WTC11 (cell line): ENCODE results near the gene GNAI3. TPM values are rescaled to one million over a fixed set of nuclear protein-coding genes. Genes with fewer than 3 reads are reported as not detected.

Source experiments
- ATAC-seq: fragments of 200-7000 bp; cut with Tn5 transposase; 2 replicates; pipeline ENCODE4 v1.10.0; 2021; ENCODE audit warnings: mild to moderate bottlenecking, moderate library complexity
- CTCF ChIA-PET: fragments of 300-600 bp; sonication (Branson Sonifier 250); formaldehyde crosslinking; loops from one replicate; lab custom pipeline; 2021; ENCODE audit warnings: antibody characterized with exemption; lab: Charles Lee
- POLR2A ChIA-PET: fragments of 350-600 bp; sonication (Branson Sonifier 250); formaldehyde crosslinking; loops from one replicate; lab custom pipeline; 2021; ENCODE audit warnings: antibody characterized with exemption; lab: Charles Lee
- DNase-seq: peaks from one replicate; pipeline ENCODE4 v3.0.0; 2021; ENCODE audit warnings: low spot score
- H3K27ac Mint-ChIP-seq: 2 replicates; pipeline ENCODE4 v1.8.0; 2021; ENCODE audit warnings: mixed read lengths
- H3K27me3 Mint-ChIP-seq: 2 replicates; pipeline ENCODE4 v1.8.0; 2021; ENCODE audit warnings: low read depth, mild to moderate bottlenecking, moderate library complexity, mixed read lengths
- H3K36me3 Mint-ChIP-seq: 2 replicates; pipeline ENCODE4 v1.8.0; 2021; ENCODE audit warnings: mixed read lengths
- H3K4me1 Mint-ChIP-seq: 2 replicates; pipeline ENCODE4 v1.8.0; 2022; ENCODE audit warnings: mixed read lengths
- H3K4me3 Mint-ChIP-seq: 2 replicates; pipeline ENCODE4 v1.8.0; 2021; ENCODE audit warnings: mild to moderate bottlenecking, moderate library complexity, mixed read lengths
- H3K9me3 Mint-ChIP-seq: 2 replicates; pipeline ENCODE4 v1.8.0; 2021; ENCODE audit warnings: mixed read lengths
- CREB1 ChIP-seq: sonication (generic); formaldehyde crosslinking; IDR thresholded peaks from 2 replicates; pipeline ENCODE4 v1.8.0; 2023; ENCODE audit warnings: mild to moderate bottlenecking, missing genetic modification reagents
- ELF4 ChIP-seq: sonication (generic); formaldehyde crosslinking; IDR thresholded peaks from 2 replicates; pipeline ENCODE4 v1.8.1; 2022; ENCODE audit warnings: low read depth, mild to moderate bottlenecking, moderate library complexity, missing genetic modification reagents
- EMX1 ChIP-seq: fragments of 250-450 bp; sonication (Bioruptor Pico); IDR thresholded peaks from 2 replicates; pipeline ENCODE4 v1.8.0; 2021; ENCODE audit warnings: mild to moderate bottlenecking
- KAT7 ChIP-seq: sonication (generic); formaldehyde crosslinking; IDR thresholded peaks from 2 replicates; pipeline ENCODE4 v1.8.1; 2023; ENCODE audit warnings: missing genetic modification reagents, mild to moderate bottlenecking, borderline replicate concordance
- OVOL2 ChIP-seq: fragments of 250-450 bp; sonication (Bioruptor Pico); IDR thresholded peaks from 2 replicates; pipeline ENCODE4 v1.9.0; 2021; ENCODE audit warnings: mild to moderate bottlenecking, borderline replicate concordance
- RELA ChIP-seq: sonication (generic); formaldehyde crosslinking; IDR thresholded peaks from 2 replicates; pipeline ENCODE4 v1.8.1; 2022; ENCODE audit warnings: missing genetic modification reagents, mild to moderate bottlenecking, borderline replicate concordance
- RORB ChIP-seq: fragments of 250-450 bp; sonication (Bioruptor Pico); IDR thresholded peaks from 2 replicates; pipeline ENCODE4 v1.9.0; 2021; ENCODE audit warnings: mild to moderate bottlenecking
- SMAD3 ChIP-seq: sonication (generic); formaldehyde crosslinking; IDR thresholded peaks from 2 replicates; pipeline ENCODE4 v1.8.0; 2022; ENCODE audit warnings: missing genetic modification reagents, mild to moderate bottlenecking, borderline replicate concordance
- TCF7 ChIP-seq: sonication (generic); formaldehyde crosslinking; IDR thresholded peaks from 2 replicates; pipeline ENCODE4 v1.8.0; 2022; ENCODE audit warnings: mild to moderate bottlenecking, low read depth, missing genetic modification reagents, moderate library complexity
- ZNF396 ChIP-seq: fragments of 250-450 bp; sonication (Bioruptor Pico); IDR thresholded peaks from 2 replicates; pipeline ENCODE4 v1.8.0; 2021; ENCODE audit warnings: mild to moderate bottlenecking, moderate library complexity, borderline replicate concordance
- total RNA-seq: library from RNA; stranded (reverse); gene quantifications from 3 replicates; pipeline ENCODE4 v1.2.3, GENCODE V29; 2021
- TF ChIP-seq, protein P1 (sequence below): fragments of 250-450 bp; sonication (Bioruptor Pico); IDR thresholded peaks from 2 replicates; pipeline ENCODE4 v1.8.0; 2021; ENCODE audit warnings: mild to moderate bottlenecking
- TF ChIP-seq, protein P2 (sequence below): sonication (generic); formaldehyde crosslinking; IDR thresholded peaks from 2 replicates; pipeline ENCODE4 v1.8.0; 2023; ENCODE audit warnings: missing genetic modification reagents
- TF ChIP-seq, protein P3 (sequence below): sonication (generic); formaldehyde crosslinking; IDR thresholded peaks from 2 replicates; pipeline ENCODE4 v1.8.0; 2022; ENCODE audit warnings: missing genetic modification reagents

The GNAI3 gene
- total RNA-seq, 1 experiment from 2014 or later: 7.2 TPM

DNA sequence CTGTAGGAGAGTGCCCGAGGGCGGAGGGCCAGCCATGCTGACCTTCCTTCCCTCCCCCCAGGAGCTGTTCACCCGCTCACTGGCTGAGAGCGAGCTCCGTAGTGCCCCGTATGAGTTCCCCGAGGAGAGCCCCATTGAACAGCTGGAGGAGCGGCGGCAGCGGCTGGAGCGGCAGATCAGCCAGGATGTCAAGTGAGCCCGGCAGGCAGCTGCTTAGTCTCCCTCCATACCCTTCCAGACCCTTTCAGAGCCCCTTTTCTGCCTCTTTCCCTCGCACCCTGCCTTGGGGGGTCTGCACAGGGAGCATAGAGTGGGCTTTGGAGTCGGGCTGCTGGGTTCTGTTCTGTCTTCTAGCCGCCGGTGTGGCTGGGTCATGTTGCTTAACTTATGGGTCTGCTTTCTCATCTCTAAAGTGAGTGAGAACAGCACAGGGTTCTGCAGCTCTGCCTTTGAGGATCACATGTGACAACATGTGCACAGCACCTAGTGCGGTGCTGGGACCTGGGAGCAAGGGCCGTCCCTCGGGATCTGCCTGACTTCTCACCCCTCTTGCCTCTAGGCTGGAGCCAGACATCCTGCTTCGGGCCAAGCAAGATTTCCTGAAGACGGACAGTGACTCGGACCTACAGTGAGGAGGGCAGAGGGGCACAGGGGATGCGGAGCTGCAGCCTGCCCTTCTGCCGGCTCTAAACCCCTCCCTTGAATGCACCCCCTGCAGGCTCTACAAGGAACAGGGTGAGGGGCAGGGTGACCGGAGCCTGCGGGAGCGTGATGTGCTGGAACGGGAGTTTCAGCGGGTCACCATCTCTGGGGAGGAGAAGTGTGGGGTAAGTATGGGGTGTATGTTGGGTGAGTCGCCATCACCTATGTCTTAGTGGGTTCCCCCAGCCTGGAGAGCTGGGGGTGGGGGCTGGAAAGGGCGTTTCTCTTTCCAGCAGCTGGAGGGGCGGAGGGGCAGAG lies 77.5 kb downstream of the GNAI3 start:
- ATAC-seq (peak; percentile 5; the same call in 1 of the 2 replicates), DNase-seq (no peak)
- POLR2A ChIA-PET: interaction anchor here (1.1 kb wide), 1 partner anchor 77 kb away, joined by 3 read pairs; the partner anchor contains the start of gene GNAI3
- Mint-ChIP-seq H3K4me3 (no peak overlapping the region), H3K4me1 (peaks cover 23% of the 10 kb centered on the region), H3K27me3 (no peaks in the 10 kb centered on the region), H3K9me3 (no peaks in the 10 kb centered on the region), H3K36me3 (peaks cover 23% of the 10 kb centered on the region), H3K27ac (peak overlapping the region; percentile 45; the same call in 1 of the 2 replicates)
- TF ChIP-seq OVOL2 (CRISPR knock-in tag): no peak
- TF ChIP-seq, protein P1, sequence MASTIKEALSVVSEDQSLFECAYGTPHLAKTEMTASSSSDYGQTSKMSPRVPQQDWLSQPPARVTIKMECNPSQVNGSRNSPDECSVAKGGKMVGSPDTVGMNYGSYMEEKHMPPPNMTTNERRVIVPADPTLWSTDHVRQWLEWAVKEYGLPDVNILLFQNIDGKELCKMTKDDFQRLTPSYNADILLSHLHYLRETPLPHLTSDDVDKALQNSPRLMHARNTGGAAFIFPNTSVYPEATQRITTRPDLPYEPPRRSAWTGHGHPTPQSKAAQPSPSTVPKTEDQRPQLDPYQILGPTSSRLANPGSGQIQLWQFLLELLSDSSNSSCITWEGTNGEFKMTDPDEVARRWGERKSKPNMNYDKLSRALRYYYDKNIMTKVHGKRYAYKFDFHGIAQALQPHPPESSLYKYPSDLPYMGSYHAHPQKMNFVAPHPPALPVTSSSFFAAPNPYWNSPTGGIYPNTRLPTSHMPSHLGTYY (CRISPR knock-in tag): no peak
- TF ChIP-seq ZNF396 (CRISPR knock-in tag): no peak
- TF ChIP-seq ELF4 (CRISPR knock-in tag): no peak
- CTCF ChIA-PET: interaction anchor here (0.7 to 4.7 kb wide), 4 partner anchors 9 to 151 kb away, joined by 3 to 31 read pairs (median 6); no protein-coding TSS in a partner anchor

DNA sequence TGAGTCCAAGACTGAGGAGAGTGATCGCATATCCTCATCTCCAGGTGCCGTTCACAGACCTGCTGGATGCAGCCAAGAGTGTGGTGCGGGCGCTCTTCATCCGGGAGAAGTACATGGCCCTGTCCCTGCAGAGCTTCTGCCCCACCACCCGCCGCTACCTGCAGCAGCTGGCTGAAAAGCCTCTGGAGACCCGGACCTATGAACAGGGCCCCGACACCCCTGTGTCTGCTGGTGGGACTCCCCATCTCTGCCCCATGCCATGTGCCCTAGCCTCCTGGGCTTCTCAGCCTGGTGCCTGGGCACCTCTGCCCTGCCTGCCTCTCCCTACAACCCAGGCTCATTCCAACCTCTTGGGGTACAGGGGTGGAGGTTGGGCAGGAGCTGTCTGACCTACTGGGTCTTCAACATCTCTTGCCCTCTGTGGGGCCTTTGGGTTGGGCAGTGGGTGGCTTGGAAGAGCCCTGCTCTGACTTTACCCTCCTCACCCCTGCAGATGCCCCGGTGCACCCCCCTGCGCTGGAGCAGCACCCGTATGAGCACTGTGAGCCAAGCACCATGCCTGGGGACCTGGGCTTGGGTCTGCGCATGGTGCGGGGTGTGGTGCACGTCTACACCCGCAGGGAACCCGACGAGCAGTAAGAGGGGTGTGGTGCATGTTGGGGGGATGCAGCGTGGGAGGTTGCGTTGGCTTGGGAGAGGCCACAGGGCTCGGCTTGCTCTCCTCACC lies 78.4 kb downstream of the GNAI3 start:
- TF ChIP-seq TCF7 (no peak), KAT7 (CRISPR knock-in tag) (no peak), SMAD3 (CRISPR knock-in tag) (no peak), RORB (CRISPR knock-in tag) (no peak), EMX1 (no peak), CREB1 (no peak), RELA (no peak)
- TF ChIP-seq, protein P2, sequence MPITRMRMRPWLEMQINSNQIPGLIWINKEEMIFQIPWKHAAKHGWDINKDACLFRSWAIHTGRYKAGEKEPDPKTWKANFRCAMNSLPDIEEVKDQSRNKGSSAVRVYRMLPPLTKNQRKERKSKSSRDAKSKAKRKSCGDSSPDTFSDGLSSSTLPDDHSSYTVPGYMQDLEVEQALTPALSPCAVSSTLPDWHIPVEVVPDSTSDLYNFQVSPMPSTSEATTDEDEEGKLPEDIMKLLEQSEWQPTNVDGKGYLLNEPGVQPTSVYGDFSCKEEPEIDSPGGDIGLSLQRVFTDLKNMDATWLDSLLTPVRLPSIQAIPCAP (CRISPR knock-in tag): no peak
- TF ChIP-seq, protein P3, sequence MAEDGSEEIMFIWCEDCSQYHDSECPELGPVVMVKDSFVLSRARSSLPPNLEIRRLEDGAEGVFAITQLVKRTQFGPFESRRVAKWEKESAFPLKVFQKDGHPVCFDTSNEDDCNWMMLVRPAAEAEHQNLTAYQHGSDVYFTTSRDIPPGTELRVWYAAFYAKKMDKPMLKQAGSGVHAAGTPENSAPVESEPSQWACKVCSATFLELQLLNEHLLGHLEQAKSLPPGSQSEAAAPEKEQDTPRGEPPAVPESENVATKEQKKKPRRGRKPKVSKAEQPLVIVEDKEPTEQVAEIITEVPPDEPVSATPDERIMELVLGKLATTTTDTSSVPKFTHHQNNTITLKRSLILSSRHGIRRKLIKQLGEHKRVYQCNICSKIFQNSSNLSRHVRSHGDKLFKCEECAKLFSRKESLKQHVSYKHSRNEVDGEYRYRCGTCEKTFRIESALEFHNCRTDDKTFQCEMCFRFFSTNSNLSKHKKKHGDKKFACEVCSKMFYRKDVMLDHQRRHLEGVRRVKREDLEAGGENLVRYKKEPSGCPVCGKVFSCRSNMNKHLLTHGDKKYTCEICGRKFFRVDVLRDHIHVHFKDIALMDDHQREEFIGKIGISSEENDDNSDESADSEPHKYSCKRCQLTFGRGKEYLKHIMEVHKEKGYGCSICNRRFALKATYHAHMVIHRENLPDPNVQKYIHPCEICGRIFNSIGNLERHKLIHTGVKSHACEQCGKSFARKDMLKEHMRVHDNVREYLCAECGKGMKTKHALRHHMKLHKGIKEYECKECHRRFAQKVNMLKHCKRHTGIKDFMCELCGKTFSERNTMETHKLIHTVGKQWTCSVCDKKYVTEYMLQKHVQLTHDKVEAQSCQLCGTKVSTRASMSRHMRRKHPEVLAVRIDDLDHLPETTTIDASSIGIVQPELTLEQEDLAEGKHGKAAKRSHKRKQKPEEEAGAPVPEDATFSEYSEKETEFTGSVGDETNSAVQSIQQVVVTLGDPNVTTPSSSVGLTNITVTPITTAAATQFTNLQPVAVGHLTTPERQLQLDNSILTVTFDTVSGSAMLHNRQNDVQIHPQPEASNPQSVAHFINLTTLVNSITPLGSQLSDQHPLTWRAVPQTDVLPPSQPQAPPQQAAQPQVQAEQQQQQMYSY: no peak
- TF ChIP-seq, all 79 proteins: peak for 0
- Mint-ChIP-seq H3K4me3 (no peak overlapping the region), H3K9me3 (no peaks in the 10 kb centered on the region), H3K4me1 (peaks cover 17% of the 10 kb centered on the region), H3K27me3 (no peaks in the 10 kb centered on the region), H3K27ac (no peak overlapping the region), H3K36me3 (peaks cover 28% of the 10 kb centered on the region)
- POLR2A ChIA-PET: interaction anchor here (0.6 kb wide), 1 partner anchor 17 kb away, joined by 3 read pairs; no protein-coding TSS in a partner anchor
- no peak for DNase-seq
- ATAC-seq: no peak
- CTCF ChIA-PET: interaction anchor here (1.0 to 4.7 kb wide), 3 partner anchors 13 to 81 kb away, joined by 3 to 31 read pairs (median 8); no protein-coding TSS in a partner anchor
